ENCODE results near the gene CEP41. TPM values are rescaled to one million over a fixed set of nuclear protein-coding genes. Genes with fewer than 3 reads are reported as not detected.

CEP41 gene
- total and polyA plus RNA-seq, 10 of the 15 experiments (the other 5 are each of a cell fraction or from before 2014, with no cell fraction given): 11.4 to 43.0 (median 24.7) TPM

DNA sequence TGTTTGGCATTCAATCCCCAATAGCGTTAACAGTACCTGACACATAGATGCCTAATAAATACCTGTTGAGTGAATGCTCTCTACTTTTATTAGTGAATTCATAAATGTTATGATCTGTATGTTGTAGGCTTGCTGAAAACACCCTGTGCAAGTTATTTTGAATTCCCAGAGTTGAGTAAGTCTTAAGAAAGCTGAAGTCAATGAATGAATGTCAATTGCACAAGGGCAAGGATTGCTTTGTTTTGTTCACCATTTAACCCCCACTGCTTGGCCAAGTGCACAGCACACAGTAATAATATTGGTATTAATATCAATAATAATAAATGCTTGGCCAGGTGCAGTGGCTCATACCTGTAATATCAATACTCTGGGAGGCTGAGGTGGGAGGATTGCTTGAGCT, 50.3 kb downstream of the CEP41 start:
- ChIA-PET RAD21 (ENCODE audit: unreplicated experiment) (no interaction called here), CTCF (no interaction called here), SMC1A (ENCODE audit: uncharacterized antibody, unreplicated experiment) (no interaction called here), POLR2A (no interaction called here)
- intact Hi-C loops (cut with micrococcal nuclease; ENCODE audit: unreplicated experiment) (no loop called here), in situ Hi-C loops (cut with MboI) (no loop called here)
- no TSS peak for BruUV-seq (replicated peaks)
- no peaks in the 10 kb centered on the region for H3K79me2 ChIP-seq (ENCODE audit: control insufficient read depth, insufficient read depth, low read length)
- DNase-seq (ENCODE audit: low read depth, low spot score) (no peak), FAIRE-seq (no peak), ATAC-seq (no peak)
- WGBS (ENCODE audit: insufficient coverage, insufficient replicate concordance, low lambda C conversion rate, missing lambda C conversion rate): 0% methylated on average over 1 of the region's 1 CpG
- no peak for TF ChIP-seq NFXL1 (IDR thresholded peaks at IDR 0.05; ENCODE audit: borderline replicate concordance)
- no peak for TF ChIP-seq GATAD2B (conservative IDR thresholded peaks at IDR 0.05; ENCODE audit: low read depth)
- TF ChIP-seq, protein P1, sequence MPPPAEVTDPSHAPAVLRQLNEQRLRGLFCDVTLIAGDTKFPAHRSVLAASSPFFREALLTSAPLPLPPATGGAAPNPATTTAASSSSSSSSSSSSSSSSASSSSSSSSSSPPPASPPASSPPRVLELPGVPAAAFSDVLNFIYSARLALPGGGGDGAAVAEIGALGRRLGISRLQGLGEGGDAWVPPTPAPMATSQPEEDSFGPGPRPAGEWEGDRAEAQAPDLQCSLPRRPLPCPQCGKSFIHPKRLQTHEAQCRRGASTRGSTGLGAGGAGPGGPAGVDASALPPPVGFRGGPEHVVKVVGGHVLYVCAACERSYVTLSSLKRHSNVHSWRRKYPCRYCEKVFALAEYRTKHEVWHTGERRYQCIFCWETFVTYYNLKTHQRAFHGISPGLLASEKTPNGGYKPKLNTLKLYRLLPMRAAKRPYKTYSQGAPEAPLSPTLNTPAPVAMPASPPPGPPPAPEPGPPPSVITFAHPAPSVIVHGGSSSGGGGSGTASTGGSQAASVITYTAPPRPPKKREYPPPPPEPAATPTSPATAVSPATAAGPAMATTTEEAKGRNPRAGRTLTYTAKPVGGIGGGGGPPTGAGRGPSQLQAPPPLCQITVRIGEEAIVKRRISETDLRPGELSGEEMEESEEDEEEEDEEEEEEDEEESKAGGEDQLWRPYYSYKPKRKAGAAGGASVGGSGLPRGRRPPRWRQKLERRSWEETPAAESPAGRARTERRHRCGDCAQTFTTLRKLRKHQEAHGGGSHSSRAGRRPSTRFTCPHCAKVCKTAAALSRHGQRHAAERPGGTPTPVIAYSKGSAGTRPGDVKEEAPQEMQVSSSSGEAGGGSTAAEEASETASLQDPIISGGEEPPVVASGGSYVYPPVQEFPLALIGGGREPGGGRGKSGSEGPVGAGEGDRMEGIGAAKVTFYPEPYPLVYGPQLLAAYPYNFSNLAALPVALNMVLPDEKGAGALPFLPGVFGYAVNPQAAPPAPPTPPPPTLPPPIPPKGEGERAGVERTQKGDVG (CRISPR knock-in tag; IDR thresholded peaks at IDR 0.05): no peak
- no peak overlapping the region for H3K9ac ChIP-seq (ENCODE audit: control insufficient read depth, insufficient read depth, low read length)
- H4K20me1 ChIP-seq (ENCODE audit: control insufficient read depth, insufficient read depth): no peaks in the 10 kb centered on the region
- H3K27me3 ChIP-seq (replicated peaks in 1 of 2; ENCODE audit: control insufficient read depth in 2 of 2, insufficient read depth in 2 of 2, low read length in 1 of 2): no peaks in the 10 kb centered on the region
- peaks cover 15% of the 10 kb centered on the region for H3K4me1 ChIP-seq (ENCODE audit: control insufficient read depth, insufficient read depth, low read length)
- H3K9me3 ChIP-seq (replicated peaks; ENCODE audit: control insufficient read depth, insufficient read depth, low read length): no peaks in the 10 kb centered on the region; the same call in 2 of the 3 replicates
- H3K4me2 ChIP-seq (ENCODE audit: control insufficient read depth, insufficient read depth): no peak overlapping the region
- H3K27ac ChIP-seq (ENCODE audit: control insufficient read depth, insufficient read depth): no peak overlapping the region
- H3K36me3 ChIP-seq (ENCODE audit: control insufficient read depth in 2 of 2, insufficient read depth in 2 of 2, low read length in 1 of 2): no peaks in the 10 kb centered on the region
- no peak overlapping the region for H3K4me3 ChIP-seq
- H2AFZ ChIP-seq (ENCODE audit: control insufficient read depth, low read depth, low read length): no peak overlapping the region

DNA sequence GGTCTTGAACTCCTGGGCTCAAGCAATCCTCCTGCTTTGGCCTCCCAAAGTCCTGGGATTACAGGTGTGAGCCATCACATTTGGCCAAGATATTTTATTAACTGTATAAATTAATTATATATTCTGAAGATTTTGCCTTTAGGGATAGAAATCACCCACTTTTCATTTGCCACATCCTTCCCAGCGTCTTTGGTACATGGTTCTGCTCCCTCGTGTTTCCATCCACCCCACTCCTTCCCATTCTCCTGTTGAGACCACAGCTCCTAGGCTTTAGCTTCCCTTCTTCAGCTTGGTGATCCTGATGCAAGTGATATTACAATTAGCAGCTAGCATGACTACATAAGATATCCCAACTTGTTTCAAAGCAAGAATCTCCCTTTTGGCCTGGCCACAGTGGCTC, 52.1 kb downstream of the CEP41 start:
- ChIA-PET SMC1A (ENCODE audit: uncharacterized antibody, unreplicated experiment) (no interaction called here), POLR2A (interaction anchor here (0.7 kb wide), 1 partner anchor 1152 kb away, joined by 3 read pairs; no protein-coding TSS in a partner anchor), RAD21 (ENCODE audit: unreplicated experiment) (no interaction called here), CTCF (no interaction called here)
- H2AFZ ChIP-seq (ENCODE audit: control insufficient read depth, low read depth, low read length): no peak overlapping the region
- H3K79me2 ChIP-seq (ENCODE audit: control insufficient read depth, insufficient read depth, low read length): no peaks in the 10 kb centered on the region
- no peak overlapping the region for H3K4me2 ChIP-seq (ENCODE audit: control insufficient read depth, insufficient read depth)
- no peak overlapping the region for H3K9ac ChIP-seq (ENCODE audit: control insufficient read depth, insufficient read depth, low read length)
- ATAC-seq (no peak), DNase-seq (ENCODE audit: low read depth, low spot score) (no peak), FAIRE-seq (no peak)
- no peak overlapping the region for H3K27ac ChIP-seq (ENCODE audit: control insufficient read depth, insufficient read depth)
- in situ Hi-C loops (cut with MboI): no loop called here
- intact Hi-C loops (cut with micrococcal nuclease; ENCODE audit: unreplicated experiment): no loop called here
- no peak overlapping the region for H3K4me3 ChIP-seq
- H3K36me3 ChIP-seq (ENCODE audit: control insufficient read depth in 2 of 2, insufficient read depth in 2 of 2, low read length in 1 of 2): no peaks in the 10 kb centered on the region
- no peaks in the 10 kb centered on the region for H3K27me3 ChIP-seq (replicated peaks in 1 of 2; ENCODE audit: control insufficient read depth in 2 of 2, insufficient read depth in 2 of 2, low read length in 1 of 2)
- H4K20me1 ChIP-seq (ENCODE audit: control insufficient read depth, insufficient read depth): no peaks in the 10 kb centered on the region
- 44% methylated on average over 2 of the region's 2 CpGs for WGBS (ENCODE audit: insufficient coverage, insufficient replicate concordance, low lambda C conversion rate, missing lambda C conversion rate)
- no peaks in the 10 kb centered on the region; the same call in 2 of the 3 replicates for H3K9me3 ChIP-seq (replicated peaks; ENCODE audit: control insufficient read depth, insufficient read depth, low read length)
- no TSS peak for BruUV-seq (replicated peaks)
- H3K4me1 ChIP-seq (ENCODE audit: control insufficient read depth, insufficient read depth, low read length): peaks cover 4% of the 10 kb centered on the region; the same call in 1 of the 2 replicates
- TF ChIP-seq TCF12 (IDR thresholded peaks at IDR 0.05; ENCODE audit: low read depth, low read length) (no peak), KLF5 (IDR thresholded peaks at IDR 0.05; ENCODE audit: partially characterized antibody) (no peak), ETV6 (conservative IDR thresholded peaks at IDR 0.05 in 1 of 2, IDR thresholded peaks at IDR 0.05 in 1 of 2; ENCODE audit: borderline replicate concordance in 1 of 2, low read depth in 1 of 2) (no peak), TCF7 (IDR thresholded peaks at IDR 0.05; ENCODE audit: borderline replicate concordance) (no peak)
- TF ChIP-seq, protein P2, sequence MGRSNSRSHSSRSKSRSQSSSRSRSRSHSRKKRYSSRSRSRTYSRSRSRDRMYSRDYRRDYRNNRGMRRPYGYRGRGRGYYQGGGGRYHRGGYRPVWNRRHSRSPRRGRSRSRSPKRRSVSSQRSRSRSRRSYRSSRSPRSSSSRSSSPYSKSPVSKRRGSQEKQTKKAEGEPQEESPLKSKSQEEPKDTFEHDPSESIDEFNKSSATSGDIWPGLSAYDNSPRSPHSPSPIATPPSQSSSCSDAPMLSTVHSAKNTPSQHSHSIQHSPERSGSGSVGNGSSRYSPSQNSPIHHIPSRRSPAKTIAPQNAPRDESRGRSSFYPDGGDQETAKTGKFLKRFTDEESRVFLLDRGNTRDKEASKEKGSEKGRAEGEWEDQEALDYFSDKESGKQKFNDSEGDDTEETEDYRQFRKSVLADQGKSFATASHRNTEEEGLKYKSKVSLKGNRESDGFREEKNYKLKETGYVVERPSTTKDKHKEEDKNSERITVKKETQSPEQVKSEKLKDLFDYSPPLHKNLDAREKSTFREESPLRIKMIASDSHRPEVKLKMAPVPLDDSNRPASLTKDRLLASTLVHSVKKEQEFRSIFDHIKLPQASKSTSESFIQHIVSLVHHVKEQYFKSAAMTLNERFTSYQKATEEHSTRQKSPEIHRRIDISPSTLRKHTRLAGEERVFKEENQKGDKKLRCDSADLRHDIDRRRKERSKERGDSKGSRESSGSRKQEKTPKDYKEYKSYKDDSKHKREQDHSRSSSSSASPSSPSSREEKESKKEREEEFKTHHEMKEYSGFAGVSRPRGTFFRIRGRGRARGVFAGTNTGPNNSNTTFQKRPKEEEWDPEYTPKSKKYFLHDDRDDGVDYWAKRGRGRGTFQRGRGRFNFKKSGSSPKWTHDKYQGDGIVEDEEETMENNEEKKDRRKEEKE (IDR thresholded peaks at IDR 0.05): no peak
- TF ChIP-seq, protein P3, sequence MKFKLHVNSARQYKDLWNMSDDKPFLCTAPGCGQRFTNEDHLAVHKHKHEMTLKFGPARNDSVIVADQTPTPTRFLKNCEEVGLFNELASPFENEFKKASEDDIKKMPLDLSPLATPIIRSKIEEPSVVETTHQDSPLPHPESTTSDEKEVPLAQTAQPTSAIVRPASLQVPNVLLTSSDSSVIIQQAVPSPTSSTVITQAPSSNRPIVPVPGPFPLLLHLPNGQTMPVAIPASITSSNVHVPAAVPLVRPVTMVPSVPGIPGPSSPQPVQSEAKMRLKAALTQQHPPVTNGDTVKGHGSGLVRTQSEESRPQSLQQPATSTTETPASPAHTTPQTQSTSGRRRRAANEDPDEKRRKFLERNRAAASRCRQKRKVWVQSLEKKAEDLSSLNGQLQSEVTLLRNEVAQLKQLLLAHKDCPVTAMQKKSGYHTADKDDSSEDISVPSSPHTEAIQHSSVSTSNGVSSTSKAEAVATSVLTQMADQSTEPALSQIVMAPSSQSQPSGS (IDR thresholded peaks at IDR 0.05; ENCODE audit: low read length): no peak

All from GM12878 (cell line).